Mesothelial cell of epicardium (in vitro differentiated cells): ENCODE data around the gene SH3RF2. TPM values are rescaled to one million over a fixed set of nuclear protein-coding genes. Genes with fewer than 3 reads are reported as not detected.
"Not testable (repeated sequence)": the region's sequence is repeated elsewhere in the genome, so short reads cannot be mapped to it uniquely, and the experiment has no call there.

Experiments
- DNase-seq, 2 experiments: peaks; one replicate each; pipeline ENCODE4 v3.0.0; 2021; ENCODE audit warnings: low spot score in 2 of 2; ENCODE audit not compliant: unreplicated experiment in 2 of 2
- H3K27ac Mint-ChIP-seq: 2 replicates; pipeline ENCODE4 v1.8.0; 2021; ENCODE audit warnings: mixed read lengths
- H3K27me3 Mint-ChIP-seq: 2 replicates; pipeline ENCODE4 v1.8.0; 2021; ENCODE audit warnings: low read depth, mixed read lengths
- H3K36me3 Mint-ChIP-seq: 2 replicates; pipeline ENCODE4 v1.8.0; 2021; ENCODE audit warnings: mixed read lengths
- H3K4me1 Mint-ChIP-seq: 2 replicates; pipeline ENCODE4 v1.8.0; 2021; ENCODE audit warnings: mixed read lengths
- H3K4me3 Mint-ChIP-seq: 2 replicates; pipeline ENCODE4 v1.8.0; 2021; ENCODE audit warnings: mild to moderate bottlenecking, moderate library complexity, mixed read lengths
- H3K9me3 Mint-ChIP-seq: 2 replicates; pipeline ENCODE4 v1.8.0; 2021; ENCODE audit warnings: mixed read lengths
- CTCF ChIP-seq: fragments of 200-600 bp; sonication (generic); IDR thresholded peaks from one replicate; pipeline ENCODE4 v1.5.0; 2021; ENCODE audit warnings: antibody characterized with exemption; ENCODE audit not compliant: unreplicated experiment
- total RNA-seq: library from RNA; stranded (reverse); gene quantifications from 3 replicates; pipeline ENCODE4 v1.2.1, GENCODE V29; 2021

The SH3RF2 gene
- total RNA-seq, 1 donor from 2014 or later, result 3.2 TPM

- Mint-ChIP-seq H3K4me3 (no peak overlapping the region), H3K27me3 (peaks cover 10% of the 10 kb centered on the region)
Measured at GRCh38 chr5:145960848-145961600, 24.6 kb downstream of the SH3RF2 start.

GRCh38 chr5:145962001-145962400 lies 25.6 kb downstream of the SH3RF2 start:
- no peak overlapping the region for H3K4me3 Mint-ChIP-seq
- peaks cover 19% of the 10 kb centered on the region for H3K4me1 Mint-ChIP-seq
- peaks cover 12% of the 10 kb centered on the region for H3K27me3 Mint-ChIP-seq
- H3K27ac Mint-ChIP-seq, result no peak overlapping the region
- H3K36me3 Mint-ChIP-seq, result no peaks in the 10 kb centered on the region
- DNase-seq, result no peak
- TF ChIP-seq CTCF, result no peak
- H3K9me3 Mint-ChIP-seq, result no peaks in the 10 kb centered on the region

More at GRCh38 chr5:145960848-145961600, 24.6 kb downstream of the SH3RF2 start:
- DNase-seq, result no peak
- peaks cover 19% of the 10 kb centered on the region for H3K4me1 Mint-ChIP-seq
- H3K9me3 Mint-ChIP-seq, result no peaks in the 10 kb centered on the region
- no peak for TF ChIP-seq CTCF
- H3K27ac Mint-ChIP-seq, result peak overlapping the region; percentile 32
- no peaks in the 10 kb centered on the region for H3K36me3 Mint-ChIP-seq

- Mint-ChIP-seq H3K4me1 (peaks cover 19% of the 10 kb centered on the region), H3K27me3 (peaks cover 13% of the 10 kb centered on the region)
- H3K36me3 Mint-ChIP-seq, DNase-seq, H3K4me3 Mint-ChIP-seq, H3K27ac Mint-ChIP-seq, H3K9me3 Mint-ChIP-seq: not testable (repeated sequence)
Measured at GRCh38 chr5:145964008-145964407, 27.6 kb downstream of the SH3RF2 start.

- no peak overlapping the region for H3K27ac Mint-ChIP-seq
- no peak overlapping the region for H3K4me3 Mint-ChIP-seq
- H3K36me3 Mint-ChIP-seq, result no peaks in the 10 kb centered on the region
- H3K4me1 Mint-ChIP-seq, result peaks cover 12% of the 10 kb centered on the region
- H3K27me3 Mint-ChIP-seq, result peaks cover 10% of the 10 kb centered on the region
- TF ChIP-seq CTCF, result no peak
- no peaks in the 10 kb centered on the region for H3K9me3 Mint-ChIP-seq
- no peak for DNase-seq
Measured at GRCh38 chr5:145965804-145966203, 29.4 kb downstream of the SH3RF2 start.

GRCh38 chr5:145967296-145967695 lies 30.9 kb downstream of the SH3RF2 start:
- H3K9me3 Mint-ChIP-seq, result no peaks in the 10 kb centered on the region
- H3K4me3 Mint-ChIP-seq, result no peak overlapping the region
- no peak for TF ChIP-seq CTCF
- H3K4me1 Mint-ChIP-seq, result no peaks in the 10 kb centered on the region
- peaks cover 10% of the 10 kb centered on the region for H3K27me3 Mint-ChIP-seq
- no peak for DNase-seq
- H3K27ac Mint-ChIP-seq, result no peak overlapping the region
- H3K36me3 Mint-ChIP-seq, result no peaks in the 10 kb centered on the region

- Mint-ChIP-seq H3K9me3 (peaks cover 8% of the 10 kb centered on the region), H3K4me3 (no peak overlapping the region), H3K36me3 (peaks cover 3% of the 10 kb centered on the region), H3K27ac (no peak overlapping the region), H3K27me3 (peaks cover 13% of the 10 kb centered on the region), H3K4me1 (no peaks in the 10 kb centered on the region)
- TF ChIP-seq CTCF, result no peak
- DNase-seq, result no peak
Measured at GRCh38 chr5:145968970-145969713, 32.8 kb downstream of the SH3RF2 start.
